ENCODE results near the gene EXOSC1. TPM values are rescaled to one million over a fixed set of nuclear protein-coding genes. Genes with fewer than 3 reads are reported as not detected.
A peak's percentile ranks its signal among the peaks of the same experiment; 100 is the strongest.

The EXOSC1 gene
- total RNA-seq, 1 experiment from 2014 or later, result 56.5 TPM

- no peaks in the 10 kb centered on the region for H3K4me1 Mint-ChIP-seq (ENCODE audit: insufficient read depth, unreplicated experiment)
- TF ChIP-seq CTCF (IDR thresholded peaks at IDR 0.05; ENCODE audit: unreplicated experiment), result no peak
- POLR2A ChIA-PET, result interaction anchor here (0.6 to 2.0 kb wide), 5 partner anchors 8 to 185 kb away, joined by 3 to 6 read pairs (median 3); no protein-coding TSS in a partner anchor
- H3K4me3 Mint-ChIP-seq (ENCODE audit: unreplicated experiment), result no peak overlapping the region
- BruUV-seq (replicated peaks), result no TSS peak
- intact Hi-C loops (cut with micrococcal nuclease), result no loop called here
- no peaks in the 10 kb centered on the region for H3K27me3 Mint-ChIP-seq (ENCODE audit: insufficient read depth, unreplicated experiment)
- peaks cover 91% of the 10 kb centered on the region for H3K36me3 Mint-ChIP-seq (ENCODE audit: insufficient read depth, unreplicated experiment)
- no peak overlapping the region for H3K27ac Mint-ChIP-seq (ENCODE audit: low read depth, unreplicated experiment)
- H3K9me3 Mint-ChIP-seq (ENCODE audit: unreplicated experiment), result no peaks in the 10 kb centered on the region
- no peak for DNase-seq (ENCODE audit: unreplicated experiment)
- CTCF ChIA-PET, result interaction anchor here (0.6 to 2.0 kb wide), 6 partner anchors 8 to 156 kb away, joined by 3 to 13 read pairs (median 6); no protein-coding TSS in a partner anchor
Measured at GRCh38 chr10:97456034-97456685, 10.4 kb upstream of the EXOSC1 start.

GRCh38 chr10:97454330-97455036 is 8.7 kb upstream of the EXOSC1 start:
- intact Hi-C loops (cut with micrococcal nuclease), result no loop called here
- Mint-ChIP-seq H3K9me3 (ENCODE audit: unreplicated experiment) (no peaks in the 10 kb centered on the region), H3K27ac (ENCODE audit: low read depth, unreplicated experiment) (no peak overlapping the region), H3K36me3 (ENCODE audit: insufficient read depth, unreplicated experiment) (peaks cover 84% of the 10 kb centered on the region), H3K4me3 (ENCODE audit: unreplicated experiment) (no peak overlapping the region), H3K4me1 (ENCODE audit: insufficient read depth, unreplicated experiment) (peaks cover 8% of the 10 kb centered on the region), H3K27me3 (ENCODE audit: insufficient read depth, unreplicated experiment) (no peaks in the 10 kb centered on the region)
- peak; percentile 51 for DNase-seq (ENCODE audit: unreplicated experiment)
- ChIA-PET CTCF (interaction anchor here (0.7 to 2.6 kb wide), 6 partner anchors 11 to 158 kb away, joined by 3 to 12 read pairs (median 4); no protein-coding TSS in a partner anchor), POLR2A (interaction anchor here (0.5 to 1.8 kb wide), 6 partner anchors 10 to 200 kb away, joined by 3 to 5 read pairs (median 4); partner anchors contain the start of gene UBTD1)
- no TSS peak for BruUV-seq (replicated peaks)
- TF ChIP-seq CTCF (IDR thresholded peaks at IDR 0.05; ENCODE audit: unreplicated experiment), result no peak

- ChIA-PET CTCF (interaction anchor here (0.7 to 2.6 kb wide), 5 partner anchors 11 to 160 kb away, joined by 3 to 12 read pairs (median 7); no protein-coding TSS in a partner anchor), POLR2A (interaction anchor here (1.0 to 1.9 kb wide), 3 partner anchors 13 to 52 kb away, joined by 3 to 5 read pairs (median 4); no protein-coding TSS in a partner anchor)
- Mint-ChIP-seq H3K27me3 (ENCODE audit: insufficient read depth, unreplicated experiment) (no peaks in the 10 kb centered on the region), H3K4me1 (ENCODE audit: insufficient read depth, unreplicated experiment) (peaks cover 13% of the 10 kb centered on the region), H3K4me3 (ENCODE audit: unreplicated experiment) (no peak overlapping the region), H3K27ac (ENCODE audit: low read depth, unreplicated experiment) (no peak overlapping the region), H3K36me3 (ENCODE audit: insufficient read depth, unreplicated experiment) (peaks cover 63% of the 10 kb centered on the region), H3K9me3 (ENCODE audit: unreplicated experiment) (no peaks in the 10 kb centered on the region)
- TF ChIP-seq CTCF (IDR thresholded peaks at IDR 0.05; ENCODE audit: unreplicated experiment), result no peak
- intact Hi-C loops (cut with micrococcal nuclease), result no loop called here
- DNase-seq (ENCODE audit: unreplicated experiment), result no peak
- BruUV-seq (replicated peaks), result no TSS peak
Measured at GRCh38 chr10:97452352-97452751, 6.5 kb upstream of the EXOSC1 start.

GRCh38 chr10:97451605-97452004 is 5.8 kb upstream of the EXOSC1 start:
- Mint-ChIP-seq H3K27ac (ENCODE audit: low read depth, unreplicated experiment) (no peak overlapping the region), H3K36me3 (ENCODE audit: insufficient read depth, unreplicated experiment) (peaks cover 55% of the 10 kb centered on the region), H3K4me3 (ENCODE audit: unreplicated experiment) (no peak overlapping the region), H3K27me3 (ENCODE audit: insufficient read depth, unreplicated experiment) (no peaks in the 10 kb centered on the region), H3K9me3 (ENCODE audit: unreplicated experiment) (no peaks in the 10 kb centered on the region), H3K4me1 (ENCODE audit: insufficient read depth, unreplicated experiment) (peaks cover 13% of the 10 kb centered on the region)
- intact Hi-C loops (cut with micrococcal nuclease), result no loop called here
- DNase-seq (ENCODE audit: unreplicated experiment), result no peak
- ChIA-PET CTCF (interaction anchor here (0.9 to 1.6 kb wide), 3 partner anchors 12 to 102 kb away, joined by 3 to 7 read pairs (median 3); no protein-coding TSS in a partner anchor), POLR2A (interaction anchor here (1.0 kb wide), 1 partner anchor 51 kb away, joined by 3 read pairs; no protein-coding TSS in a partner anchor)
- BruUV-seq (replicated peaks), result no TSS peak
- TF ChIP-seq CTCF (IDR thresholded peaks at IDR 0.05; ENCODE audit: unreplicated experiment), result no peak
